Endothelial cell of umbilical vein (primary cell): Measurements from ENCODE around the gene UGT1A7. TPM values are rescaled to one million over a fixed set of nuclear protein-coding genes. Genes with fewer than 3 reads are reported as not detected.

Source experiments
- BruUV-seq: library from RNA; stranded (reverse); fragments of 400-500 nt; replicated peaks from 2 replicates; lab custom pipeline; 2021; lab: Mats Ljungman, UMichigan
- CTCF ChIA-PET: fragments of 300-600, 350-600 bp; sonication (Branson Sonifier 250); formaldehyde crosslinking; loops from one replicate; lab custom pipeline; 2021; ENCODE audit warnings: antibody characterized with exemption, inconsistent platforms; lab: Charles Lee
- POLR2A ChIA-PET: fragments of 300-600, 350-600 bp; sonication (Branson Sonifier 250); formaldehyde crosslinking; loops from one replicate; lab custom pipeline; 2021; ENCODE audit warnings: antibody characterized with exemption, inconsistent platforms; lab: Charles Lee
- DNase-seq: peaks from one replicate; pipeline ENCODE4 v3.0.0-alpha.2; 2011; ENCODE audit warnings: low read depth, low spot score
- FAIRE-seq: peaks from 2 replicates; lab custom pipeline; 2011; peaks lifted over from hg19 to GRCh38; lab: Jason Lieb, UNC
- H2AFZ ChIP-seq: 2 replicates; pipeline ENCODE4 v1.6.0; 2012; ENCODE audit warnings: low read depth, low read length, control low read depth, inconsistent platforms
- H3K27ac ChIP-seq: 2 replicates; pipeline ENCODE4 v1.5.1; 2011; ENCODE audit warnings: low read depth, mild to moderate bottlenecking, control low read depth, low read length, moderate library complexity; ENCODE audit not compliant: insufficient read depth
- H3K27me3 ChIP-seq, 2 experiments: 2 replicates each; pipeline versions ENCODE4 v1.6.0 to v1.6.1; 2011; ENCODE audit warnings: low read length in 2 of 2, mixed read lengths in 1 of 2; ENCODE audit not compliant: control insufficient read depth in 2 of 2, insufficient read depth in 2 of 2
- H3K36me3 ChIP-seq, 2 experiments: 2 replicates in 1 of 2; 3 replicates in 1 of 2; pipeline ENCODE4 v1.5.1; 2011; ENCODE audit warnings: low read length in 2 of 2, mild to moderate bottlenecking in 1 of 2, moderate library complexity in 1 of 2; ENCODE audit not compliant: control insufficient read depth in 2 of 2, insufficient read depth in 2 of 2; ENCODE audit errors: extremely low read depth in 1 of 2
- H3K4me1 ChIP-seq: 3 replicates; pipeline ENCODE4 v1.5.1; 2011; ENCODE audit warnings: mild to moderate bottlenecking, low read length; ENCODE audit not compliant: control insufficient read depth, insufficient read depth; ENCODE audit errors: extremely low read depth
- H3K4me2 ChIP-seq: 2 replicates; pipeline ENCODE4 v1.6.1; 2011; ENCODE audit warnings: low read length, control low read depth, mixed read lengths; ENCODE audit not compliant: insufficient read depth
- H3K4me3 ChIP-seq, 3 experiments: fragments of 200-600 bp in 1 of 3; sonication (generic), shearing (Covaris generic) in 1 of 3; replicated peaks in 1 of 3; 2 replicates each; pipeline ENCODE4 v1.5.1; 2011 to 2016; ENCODE audit warnings: control low read depth in 3 of 3, low read length in 3 of 3, mild to moderate bottlenecking in 2 of 3, inconsistent platforms in 1 of 3, low read depth in 1 of 3, moderate library complexity in 1 of 3; ENCODE audit not compliant: insufficient read depth in 1 of 3
- H3K79me2 ChIP-seq: 2 replicates; pipeline ENCODE4 v1.6.0; 2012; ENCODE audit warnings: low read length, inconsistent platforms; ENCODE audit not compliant: control insufficient read depth, insufficient read depth
- H3K9ac ChIP-seq: replicated peaks from 2 replicates; pipeline ENCODE3; 2011; ENCODE audit warnings: low read length, control low read depth; ENCODE audit not compliant: insufficient read depth; ENCODE audit errors: extremely low read depth
- H3K9me1 ChIP-seq: replicated peaks from 3 replicates; pipeline ENCODE4 v1.6.0; 2011; ENCODE audit warnings: mild to moderate bottlenecking, low read length; ENCODE audit not compliant: control insufficient read depth, insufficient read depth; ENCODE audit errors: extremely low read depth
- H3K9me3 ChIP-seq: replicated peaks from 2 replicates; pipeline ENCODE4 v1.5.1; 2012; ENCODE audit warnings: low read length, inconsistent platforms; ENCODE audit not compliant: control insufficient read depth, insufficient read depth
- H4K20me1 ChIP-seq: replicated peaks from 2 replicates; pipeline ENCODE3; 2011; ENCODE audit warnings: mild to moderate bottlenecking, low read length; ENCODE audit not compliant: control insufficient read depth, insufficient read depth; ENCODE audit errors: extremely low read depth
- CTCF ChIP-seq, 2 donors: IDR thresholded peaks; 1 replicate in 1 of 2; 2 replicates in 1 of 2; pipeline ENCODE4 v1.5.1; 2011; ENCODE audit warnings: low read length in 2 of 2, mild to moderate bottlenecking in 2 of 2, moderate library complexity in 2 of 2, control low read depth in 1 of 2, inconsistent platforms in 1 of 2, low read depth in 1 of 2; ENCODE audit not compliant: insufficient read depth in 1 of 2; ENCODE audit errors: extremely low read depth in 1 of 2
- EZH2 ChIP-seq: IDR thresholded peaks from 2 replicates; pipeline ENCODE4 v1.6.1; 2012; ENCODE audit warnings: borderline replicate concordance, low read depth, mild to moderate bottlenecking, moderate library complexity, low read length, inconsistent platforms; ENCODE audit not compliant: severe bottlenecking
- FOS ChIP-seq: IDR thresholded peaks from 2 replicates; pipeline ENCODE4 v1.6.1; 2011; ENCODE audit warnings: mild to moderate bottlenecking, low read length, moderate library complexity, borderline replicate concordance; ENCODE audit not compliant: insufficient read depth
- GATA2 ChIP-seq: IDR thresholded peaks from 2 replicates; pipeline ENCODE4 v1.7.0; 2011; ENCODE audit warnings: low read depth, mild to moderate bottlenecking, moderate library complexity, mixed read lengths, low read length; ENCODE audit not compliant: insufficient read length, insufficient read depth
- JUN ChIP-seq: IDR thresholded peaks from 2 replicates; pipeline ENCODE4 v1.6.1; 2011; ENCODE audit warnings: borderline replicate concordance, low read depth; ENCODE audit not compliant: insufficient read length, insufficient read depth
- MAX ChIP-seq: IDR thresholded peaks from 2 replicates; pipeline ENCODE4 v1.6.1; 2011; ENCODE audit not compliant: insufficient read depth, insufficient read length
- MYC ChIP-seq: IDR thresholded peaks from one replicate; pipeline ENCODE4 v1.6.1; 2011; ENCODE audit warnings: mild to moderate bottlenecking, low read depth, low read length
- POLR2A ChIP-seq: IDR thresholded peaks from 2 replicates; pipeline ENCODE4 v1.6.1; 2012; ENCODE audit warnings: low read depth, mild to moderate bottlenecking, control low read depth, low read length
- POLR2AphosphoS5 ChIP-seq: IDR thresholded peaks from 2 replicates; pipeline ENCODE4 v1.6.1; 2012; ENCODE audit warnings: low read depth, mild to moderate bottlenecking, control low read depth, low read length, moderate library complexity; ENCODE audit not compliant: insufficient read depth
- dilution Hi-C: fragments of 300-500 bp; cut with MboI; formaldehyde crosslinking; loops from one replicate; pipeline ENCODE4 v1.15.0; 2019; ENCODE audit warnings: low sequenced_read_pairs; ENCODE audit not compliant: extremely low pct_ligation_motif_present
- intact Hi-C: fragments of 100-400 bp; cut with micrococcal nuclease; formaldehyde crosslinking; loops from one replicate; pipeline ENCODE4 v1.10.0; 2022
- polyA plus RNA-seq, 4 experiments: library from polyadenylated mRNA; depleted of rRNA in 3 of 4; stranded (reverse) in 3 of 4; unstranded in 1 of 4; fragments of >200 nt; gene quantifications; 2 replicates each; pipeline versions ENCODE4 v1.2.1 to v1.2.3, GENCODE V29; 2011 to 2012; ENCODE audit warnings: missing spikeins in 1 of 4
- total RNA-seq: library from RNA; stranded (reverse); gene quantifications from 2 replicates; pipeline ENCODE4 v1.2.3, GENCODE V29; 2021

The UGT1A7 gene
- total and polyA plus RNA-seq, 2 donors (not counting 3 experiments of a cell fraction or from before 2014, with no cell fraction given) = not detected

DNA sequence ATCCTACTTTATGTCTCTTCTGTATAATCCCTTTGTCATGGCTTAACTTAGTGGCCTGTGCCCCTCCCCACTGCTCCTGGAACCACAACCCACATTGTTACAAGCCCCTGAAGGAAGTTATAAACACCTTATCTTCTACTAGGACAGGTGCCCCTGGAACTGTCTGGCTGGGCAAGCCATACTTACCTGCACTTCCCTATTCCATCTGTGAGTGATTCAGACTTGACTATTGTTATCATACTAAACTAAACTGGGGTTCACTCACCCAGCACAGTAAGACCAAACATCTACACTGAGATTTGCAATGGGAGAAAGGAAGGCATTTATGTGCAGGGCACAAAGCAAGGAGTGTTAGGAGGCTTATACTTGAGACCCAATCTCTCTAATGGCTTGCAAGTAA is 7.3 kb downstream of the UGT1A7 start:
- no TSS peak for BruUV-seq
- Histone ChIP-seq H3K4me1 (peaks cover 17% of the 10 kb centered on the region), H3K4me2 (peak overlapping the region; percentile 31), H3K4me3 (no peak overlapping the region), H3K9me3 (no peaks in the 10 kb centered on the region), H4K20me1 (no peaks in the 10 kb centered on the region), H3K9ac (peak overlapping the region; percentile 15), H2AFZ (no peak overlapping the region), H3K27ac (peak overlapping the region; percentile 64), H3K36me3 (no peaks in the 10 kb centered on the region), H3K9me1 (no peaks in the 10 kb centered on the region), H3K27me3 (no peaks in the 10 kb centered on the region), H3K79me2 (no peaks in the 10 kb centered on the region)
- CTCF ChIA-PET = interaction anchor here (1.0 to 1.5 kb wide), 3 partner anchors 18 to 275 kb away, joined by 3 to 4 read pairs (median 3); no protein-coding TSS in a partner anchor
- dilution Hi-C loops = no loop called here
- FAIRE-seq (no peak), DNase-seq (no peak)
- TF ChIP-seq POLR2AphosphoS5 = no peak
- no peak for TF ChIP-seq MAX
- no peak for TF ChIP-seq JUN
- TF ChIP-seq GATA2 = no peak
- no peak for TF ChIP-seq MYC
- no peak for TF ChIP-seq POLR2A
- no peak for TF ChIP-seq EZH2
- no peak for TF ChIP-seq CTCF (IDR thresholded peaks at IDR 0.05; ENCODE audit: extremely low read depth in 1 of 2, insufficient read depth in 1 of 2, low read depth in 1 of 2, low read length in 2 of 2)
- no peak for TF ChIP-seq FOS
- intact Hi-C loops = loop anchor here (1.0 kb wide), 1 partner anchor 11 kb away; no protein-coding TSS in a partner anchor
- POLR2A ChIA-PET = no interaction called here
